ENCODE results near the gene WDR77.

Gene WDR77

GRCh38 chr1:111424281-111424680, 24.8 kb downstream of the WDR77 start:
- DNase-seq = no peak

- DNase-seq = no peak
Measured at GRCh38 chr1:111422546-111423391, 26.3 kb downstream of the WDR77 start.

- no peak for DNase-seq
Measured at GRCh38 chr1:111420377-111420776, 28.7 kb downstream of the WDR77 start.

- DNase-seq = no peak
Measured at GRCh38 chr1:111419037-111419436, 30.0 kb downstream of the WDR77 start.

- DNase-seq = no peak
Measured at GRCh38 chr1:111417755-111418154, 31.3 kb downstream of the WDR77 start.

GRCh38 chr1:111415461-111415860, 33.6 kb downstream of the WDR77 start:
- no peak for DNase-seq

GRCh38 chr1:111414756-111415155, 34.3 kb downstream of the WDR77 start:
- DNase-seq = no peak

- DNase-seq = no peak
Measured at GRCh38 chr1:111412839-111413238, 36.2 kb downstream of the WDR77 start.

GRCh38 chr1:111407301-111407700, 41.8 kb downstream of the WDR77 start:
- DNase-seq = no peak

GRCh38 chr1:111406321-111406768, 42.7 kb downstream of the WDR77 start:
- no peak for DNase-seq

- no peak for DNase-seq
Measured at GRCh38 chr1:111404588-111404987, 44.5 kb downstream of the WDR77 start.

- no peak for DNase-seq
Measured at GRCh38 chr1:111402083-111402482, 47.0 kb downstream of the WDR77 start.

- no peak for DNase-seq
Measured at GRCh38 chr1:111399792-111400610, 49.1 kb downstream of the WDR77 start.

GRCh38 chr1:111392460-111392945, 56.6 kb downstream of the WDR77 start:
- no peak for DNase-seq

GRCh38 chr1:111392042-111392441, 57.0 kb downstream of the WDR77 start:
- DNase-seq = no peak
